Stimulated activated CD4-positive, alpha-beta T cell treated with anti-CD3 and anti-CD28 coated beads, Interleukin-4, amount 100 ng/mL, for 4 hours (primary cell): ENCODE measurements around the gene UBE2A.

ENCODE experiments used
- DNase-seq, 2 experiments: peaks; one replicate each; pipeline ENCODE4 v3.0.0-alpha.2; 2020

UBE2A gene

DNA sequence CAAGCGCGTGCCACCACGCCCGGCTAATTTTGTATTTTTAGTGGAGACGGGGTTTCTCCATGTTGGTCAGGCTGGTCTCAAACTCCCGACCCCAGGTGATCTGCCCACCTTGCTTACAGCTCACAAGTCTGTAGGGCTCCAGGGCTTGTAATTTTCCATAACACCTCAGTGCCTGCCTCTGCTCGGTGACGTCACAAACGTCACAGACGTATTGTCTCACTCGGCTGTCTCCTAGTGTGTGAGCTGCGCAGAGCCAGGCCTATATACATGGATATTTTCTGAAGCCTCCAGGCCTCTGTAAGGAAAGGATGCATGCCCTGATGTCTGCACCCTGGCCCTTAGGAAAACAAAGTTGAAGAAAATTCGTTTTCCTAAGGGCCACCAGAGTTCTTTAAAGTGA is 40.4 kb downstream of the UBE2A start:
- no peak for DNase-seq

GRCh38 chrX:119617517-119618164 is 43.3 kb downstream of the UBE2A start:
- DNase-seq: no peak

GRCh38 chrX:119618439-119618838 is 44.1 kb downstream of the UBE2A start:
- DNase-seq: no peak

DNA sequence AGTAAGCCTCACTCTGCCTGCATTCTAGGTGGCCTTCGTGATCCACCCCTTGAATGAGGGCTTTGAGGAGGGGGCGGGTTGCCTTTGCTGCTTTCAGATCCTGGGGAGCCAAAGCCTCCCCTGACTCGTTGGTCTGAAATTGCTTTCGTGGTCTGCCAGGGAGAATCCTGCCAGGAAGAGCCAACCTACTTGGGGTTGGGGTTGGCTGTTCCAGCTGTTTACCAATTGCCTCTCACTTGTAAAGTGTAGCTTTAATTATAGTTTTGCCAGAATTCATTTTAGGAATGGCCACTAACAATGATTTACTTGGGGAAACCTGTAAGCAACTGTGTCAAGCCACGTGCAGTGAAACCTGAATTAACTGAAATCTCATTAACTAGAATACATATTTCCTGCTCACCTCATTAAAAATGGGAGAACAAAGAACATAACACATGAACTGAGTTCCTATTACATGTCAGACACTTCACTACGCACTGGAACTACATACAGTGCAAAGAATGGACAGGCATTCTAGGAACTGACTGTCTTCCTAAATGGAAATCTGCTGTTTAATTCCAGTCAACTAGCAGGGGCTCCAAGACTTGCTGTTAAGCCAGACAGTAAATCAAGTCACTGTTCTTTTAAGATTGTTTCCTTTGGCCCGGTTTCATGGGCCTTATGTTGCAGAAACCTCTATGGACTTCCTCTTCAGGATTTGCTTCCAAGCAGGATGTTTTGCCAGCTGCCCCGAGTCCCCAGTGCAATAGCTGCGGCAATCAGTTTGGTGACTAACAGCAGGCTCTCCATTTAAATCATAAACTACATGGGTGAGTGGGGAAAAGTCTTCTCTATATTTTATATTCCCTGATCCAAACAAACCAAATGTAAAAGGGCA is 48.2 kb downstream of the UBE2A start:
- DNase-seq: no peak

DNA sequence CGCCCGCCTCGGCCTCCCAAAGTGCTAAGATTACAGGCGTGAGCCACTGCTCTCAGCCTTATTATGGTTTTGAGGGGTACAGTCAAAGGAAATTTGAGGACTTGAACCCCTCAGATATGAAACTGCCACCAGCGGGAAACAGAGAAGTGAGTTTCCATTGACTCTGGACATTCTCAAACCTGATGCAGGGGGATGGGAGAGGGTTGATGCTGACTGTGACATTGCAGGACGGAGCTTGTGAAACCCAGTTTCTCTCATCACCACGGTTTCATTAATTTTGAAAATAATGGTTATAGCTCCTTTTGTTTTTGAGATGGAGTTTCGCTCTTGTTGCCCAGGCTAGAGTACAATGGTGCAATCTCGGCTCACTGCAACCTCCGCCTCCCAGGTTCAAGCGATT is 50.1 kb downstream of the UBE2A start:
- no peak for DNase-seq

GRCh38 chrX:119624951-119625668 is 50.7 kb downstream of the UBE2A start:
- DNase-seq: no peak

- DNase-seq: no peak
Measured at GRCh38 chrX:119625843-119626242, 51.5 kb downstream of the UBE2A start.
